GM12875 (cell line): Measurements from ENCODE around the gene UPK3A.
A peak's percentile ranks its signal among the peaks of the same experiment; 100 is the strongest.
"Not testable (repeated sequence)": the region's sequence is repeated elsewhere in the genome, so short reads cannot be mapped to it uniquely, and the experiment has no call there.

Source experiments
- H3K4me3 ChIP-seq: one replicate; pipeline ENCODE4 v1.5.1; 2011; ENCODE audit warnings: low read depth, low read length, control low read depth
- TF ChIP-seq, protein P1 (sequence below): IDR thresholded peaks from 2 replicates; pipeline ENCODE4 v1.5.1; 2011; ENCODE audit warnings: low read depth, mild to moderate bottlenecking, control low read depth, inconsistent platforms, low read length, moderate library complexity, borderline replicate concordance; ENCODE audit not compliant: insufficient read depth

Gene UPK3A

DNA sequence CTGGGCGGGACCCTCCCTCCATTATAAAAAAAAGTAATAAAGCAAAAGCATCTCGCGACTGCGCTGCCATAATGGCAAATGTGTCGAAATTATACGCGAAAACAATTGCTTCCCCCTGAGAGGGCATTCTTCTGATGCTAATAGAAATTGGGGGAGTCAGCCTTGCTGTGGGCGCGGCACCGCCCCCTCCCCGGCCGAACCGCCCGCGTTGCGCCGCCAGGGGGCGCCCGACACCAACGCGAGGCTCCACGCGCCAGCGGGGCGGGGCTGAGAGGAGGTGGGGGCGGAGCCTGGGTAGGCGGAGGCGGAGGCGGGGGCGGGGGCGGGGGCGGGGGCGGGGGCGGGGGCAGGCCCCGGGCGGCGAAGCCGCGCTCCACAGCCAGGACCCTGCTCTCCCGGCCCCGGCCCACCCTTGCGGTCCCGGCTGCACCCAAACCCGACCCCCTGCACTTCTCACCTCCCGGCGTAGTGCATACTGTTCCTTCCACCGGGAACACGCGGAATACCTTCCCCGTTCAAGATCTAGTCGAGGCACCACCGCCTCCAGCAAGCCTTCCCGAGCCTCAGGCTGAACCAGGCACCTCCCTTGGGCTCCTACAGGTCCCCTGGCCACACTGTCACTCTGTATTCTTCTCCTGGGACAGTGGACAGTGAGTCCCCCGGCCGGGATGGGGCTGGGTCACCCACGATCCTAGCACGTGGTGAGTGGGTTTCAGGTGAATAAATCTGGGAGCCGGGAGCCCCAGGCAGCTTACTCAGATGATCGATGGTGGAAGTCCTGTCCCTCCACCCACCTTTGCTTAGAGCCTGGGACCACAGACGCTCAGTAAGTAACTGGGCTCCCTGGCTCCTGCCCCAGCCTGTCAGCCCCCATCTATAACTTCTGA, 15.5 kb upstream of the UPK3A start:
- H3K4me3 ChIP-seq: peak overlapping the region; percentile 57
- TF ChIP-seq, protein P1, sequence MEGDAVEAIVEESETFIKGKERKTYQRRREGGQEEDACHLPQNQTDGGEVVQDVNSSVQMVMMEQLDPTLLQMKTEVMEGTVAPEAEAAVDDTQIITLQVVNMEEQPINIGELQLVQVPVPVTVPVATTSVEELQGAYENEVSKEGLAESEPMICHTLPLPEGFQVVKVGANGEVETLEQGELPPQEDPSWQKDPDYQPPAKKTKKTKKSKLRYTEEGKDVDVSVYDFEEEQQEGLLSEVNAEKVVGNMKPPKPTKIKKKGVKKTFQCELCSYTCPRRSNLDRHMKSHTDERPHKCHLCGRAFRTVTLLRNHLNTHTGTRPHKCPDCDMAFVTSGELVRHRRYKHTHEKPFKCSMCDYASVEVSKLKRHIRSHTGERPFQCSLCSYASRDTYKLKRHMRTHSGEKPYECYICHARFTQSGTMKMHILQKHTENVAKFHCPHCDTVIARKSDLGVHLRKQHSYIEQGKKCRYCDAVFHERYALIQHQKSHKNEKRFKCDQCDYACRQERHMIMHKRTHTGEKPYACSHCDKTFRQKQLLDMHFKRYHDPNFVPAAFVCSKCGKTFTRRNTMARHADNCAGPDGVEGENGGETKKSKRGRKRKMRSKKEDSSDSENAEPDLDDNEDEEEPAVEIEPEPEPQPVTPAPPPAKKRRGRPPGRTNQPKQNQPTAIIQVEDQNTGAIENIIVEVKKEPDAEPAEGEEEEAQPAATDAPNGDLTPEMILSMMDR: peak; percentile 85

DNA sequence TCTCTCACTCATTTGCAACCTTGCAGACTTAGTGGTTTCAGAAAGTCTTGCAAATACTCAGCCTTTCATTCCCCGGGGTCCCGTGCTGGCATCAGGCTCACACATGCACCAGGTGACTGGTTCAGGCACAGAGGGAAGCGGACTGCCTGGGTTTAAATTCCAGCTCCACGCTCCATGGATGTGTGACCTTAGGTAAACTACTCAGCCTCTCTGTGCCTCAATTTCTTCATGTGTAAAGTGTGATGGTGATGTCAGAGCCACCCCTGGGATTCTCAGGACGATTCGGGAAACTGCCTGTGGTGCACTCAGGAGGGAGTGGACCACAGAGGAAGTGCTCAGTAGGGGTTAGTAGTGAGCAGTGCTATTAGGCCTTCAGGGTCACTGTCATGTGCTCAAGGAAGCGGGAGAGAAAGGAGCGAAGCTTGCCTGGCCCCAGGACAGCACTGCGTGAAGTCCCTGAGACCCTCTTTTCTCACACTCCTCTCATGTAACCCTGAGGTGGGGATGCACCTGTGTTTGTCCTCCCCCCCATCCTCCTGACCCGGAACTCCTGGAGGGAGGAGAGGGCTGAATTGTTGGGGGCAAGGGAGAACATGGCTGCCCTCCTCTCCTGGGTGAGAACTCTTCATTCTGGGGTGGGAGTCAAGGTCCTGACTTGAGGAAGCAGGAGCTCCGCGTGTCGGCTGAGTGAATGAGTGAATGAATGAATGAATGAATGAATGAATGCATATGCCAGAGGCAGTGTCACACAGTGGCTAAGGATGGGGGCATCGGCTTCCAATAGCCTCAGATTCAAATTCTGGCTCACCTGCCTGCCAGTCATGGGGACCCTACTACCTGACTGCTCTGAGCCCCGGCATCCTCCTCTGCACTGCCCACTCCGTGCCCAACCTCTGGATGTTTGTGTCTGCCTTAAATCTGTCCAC, 14.4 kb upstream of the UPK3A start:
- TF ChIP-seq, protein P1: no peak
- H3K4me3 ChIP-seq: no peak overlapping the region

DNA sequence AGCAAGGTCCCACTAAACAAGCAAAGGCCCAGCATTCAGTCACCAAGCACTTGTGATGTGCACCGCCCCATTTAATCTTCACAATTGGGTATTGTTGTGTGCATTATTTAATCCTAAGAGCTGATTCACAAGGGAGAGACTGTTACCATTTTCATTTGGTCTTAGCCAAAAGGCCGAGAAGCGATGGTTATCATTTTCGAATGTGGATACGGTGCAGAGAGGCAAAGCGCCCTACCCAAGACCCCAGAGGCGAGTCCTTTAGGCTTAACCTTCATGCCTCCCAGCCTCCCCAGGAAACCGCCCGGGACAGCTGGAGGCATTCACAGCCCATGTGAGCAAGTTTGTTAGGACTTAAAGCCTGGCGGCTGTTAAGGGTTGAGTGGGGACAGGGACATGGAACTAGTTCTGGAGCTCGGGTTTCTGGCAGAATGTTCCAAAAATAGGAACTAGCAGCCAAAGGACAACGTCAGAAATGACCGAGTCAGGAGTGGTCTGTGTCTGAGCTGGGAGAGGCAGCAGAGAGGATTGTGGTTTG, 13.0 kb upstream of the UPK3A start:
- TF ChIP-seq, protein P1: no peak
- H3K4me3 ChIP-seq: no peak overlapping the region

DNA sequence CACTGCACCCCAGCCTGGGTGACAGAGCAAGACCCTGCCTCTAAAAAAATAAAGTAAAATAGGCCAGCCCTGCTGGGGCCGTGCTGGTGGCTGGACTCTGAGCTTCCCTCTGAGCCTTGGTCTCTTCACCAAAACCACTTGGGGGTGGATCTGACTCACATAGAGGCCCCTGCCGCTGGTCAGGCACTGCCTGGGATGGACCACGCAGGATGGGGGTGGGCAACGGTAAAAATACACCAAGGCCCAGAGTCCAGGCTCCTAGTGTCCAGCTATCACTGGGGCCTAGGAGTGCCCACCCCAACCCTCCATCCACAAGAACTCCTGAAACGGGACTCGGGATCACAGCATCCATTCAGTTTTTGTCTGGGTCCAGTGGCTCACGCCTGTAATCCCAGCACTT, 12.3 kb upstream of the UPK3A start:
- H3K4me3 ChIP-seq: no peak overlapping the region
- TF ChIP-seq, protein P1: no peak

DNA sequence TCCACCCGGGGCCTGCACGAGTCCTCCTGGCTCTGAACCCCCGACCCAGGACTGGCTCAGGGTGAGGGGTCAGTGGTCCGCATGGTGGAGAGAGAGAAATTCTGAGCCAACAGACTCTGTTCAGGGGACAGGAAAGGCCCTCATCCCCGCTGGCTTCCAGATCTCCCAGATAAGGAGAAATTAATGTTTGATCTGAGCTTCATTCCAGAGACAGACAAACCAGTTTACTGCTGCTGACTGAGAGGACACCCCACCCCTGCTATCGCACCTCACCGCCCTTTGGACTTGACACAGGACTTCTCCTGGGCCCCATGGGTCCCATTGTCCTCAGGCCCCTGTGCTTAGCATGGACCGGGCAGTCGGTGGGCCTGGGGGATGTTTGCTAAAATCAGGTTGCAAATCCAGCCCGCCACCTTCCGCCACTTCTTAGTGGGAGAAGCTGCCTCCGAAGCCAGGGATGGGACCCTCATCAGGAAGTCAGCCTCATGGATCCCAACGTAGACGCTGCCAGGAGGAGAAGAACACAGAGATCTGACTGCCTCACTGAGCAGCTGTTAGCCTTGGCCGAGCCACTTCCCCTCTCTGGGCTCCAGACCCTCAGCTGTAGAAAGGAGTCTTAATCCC, 11.2 kb upstream of the UPK3A start:
- TF ChIP-seq, protein P1: no peak
- H3K4me3 ChIP-seq: no peak overlapping the region

DNA sequence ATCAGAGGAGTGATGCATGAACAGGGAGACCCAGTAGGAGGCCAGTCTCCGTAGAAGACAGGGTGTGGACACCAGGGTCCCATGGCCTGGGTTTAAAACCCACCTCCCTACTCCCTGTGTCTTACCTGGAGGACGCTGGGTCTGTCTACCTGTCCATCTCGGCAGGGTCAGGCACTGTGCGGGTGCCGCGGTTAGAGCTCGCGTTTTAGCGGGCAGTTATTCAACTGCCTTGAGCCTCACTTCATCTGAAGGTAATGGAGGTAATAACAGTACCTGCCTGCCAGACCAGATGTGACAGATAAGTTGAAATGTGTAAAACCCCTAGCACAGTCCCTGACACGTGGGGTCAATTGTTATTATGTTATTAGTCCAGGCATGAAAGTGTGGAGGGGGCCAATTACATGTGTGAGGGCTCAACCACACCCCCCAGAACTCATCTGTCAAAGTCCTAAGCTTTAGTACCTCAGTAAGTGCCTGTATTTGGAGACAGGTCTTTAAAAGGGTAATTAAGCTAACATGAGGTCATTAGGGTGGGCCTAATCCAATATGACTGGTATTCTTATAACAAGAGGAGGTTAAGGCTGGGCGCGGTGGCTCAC, 8.1 kb upstream of the UPK3A start:
- TF ChIP-seq, protein P1: no peak
- no peak overlapping the region for H3K4me3 ChIP-seq

DNA sequence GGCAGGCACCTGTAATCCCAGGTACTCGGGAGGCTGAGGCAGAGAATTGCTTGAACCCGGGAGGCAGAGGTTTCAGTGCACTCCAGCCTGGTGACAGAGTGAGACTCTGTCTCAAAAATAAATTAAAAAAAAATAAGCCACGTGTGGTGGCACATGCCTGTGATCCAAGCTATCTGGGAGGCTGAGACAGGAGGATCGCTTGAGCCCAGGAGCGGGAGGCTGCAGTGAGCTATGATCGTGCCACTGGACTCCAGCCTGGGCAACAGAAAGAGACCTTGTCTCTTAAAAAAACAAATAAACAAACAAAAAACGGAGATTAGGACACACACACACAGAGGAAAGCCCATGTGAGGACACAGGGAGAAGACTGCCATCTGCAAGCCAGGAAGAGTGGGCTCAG, 7.0 kb upstream of the UPK3A start:
- H3K4me3 ChIP-seq: not testable (repeated sequence)
